HG03469 (cell line): ENCODE results near the gene SHROOM3.
A peak's percentile ranks its signal among the peaks of the same experiment; 100 is the strongest.
"Not testable (repeated sequence)": the region's sequence is repeated elsewhere in the genome, so short reads cannot be mapped to it uniquely, and the experiment has no call there.

Experiments
- ATAC-seq: cut with Tn5 transposase; IDR thresholded peaks from one replicate; pipeline ENCODE4 v1.9.1; 2021; ENCODE audit warnings: mild to moderate bottlenecking, moderate library complexity, moderate number of reproducible peaks; ENCODE audit not compliant: unreplicated experiment

Gene SHROOM3

DNA sequence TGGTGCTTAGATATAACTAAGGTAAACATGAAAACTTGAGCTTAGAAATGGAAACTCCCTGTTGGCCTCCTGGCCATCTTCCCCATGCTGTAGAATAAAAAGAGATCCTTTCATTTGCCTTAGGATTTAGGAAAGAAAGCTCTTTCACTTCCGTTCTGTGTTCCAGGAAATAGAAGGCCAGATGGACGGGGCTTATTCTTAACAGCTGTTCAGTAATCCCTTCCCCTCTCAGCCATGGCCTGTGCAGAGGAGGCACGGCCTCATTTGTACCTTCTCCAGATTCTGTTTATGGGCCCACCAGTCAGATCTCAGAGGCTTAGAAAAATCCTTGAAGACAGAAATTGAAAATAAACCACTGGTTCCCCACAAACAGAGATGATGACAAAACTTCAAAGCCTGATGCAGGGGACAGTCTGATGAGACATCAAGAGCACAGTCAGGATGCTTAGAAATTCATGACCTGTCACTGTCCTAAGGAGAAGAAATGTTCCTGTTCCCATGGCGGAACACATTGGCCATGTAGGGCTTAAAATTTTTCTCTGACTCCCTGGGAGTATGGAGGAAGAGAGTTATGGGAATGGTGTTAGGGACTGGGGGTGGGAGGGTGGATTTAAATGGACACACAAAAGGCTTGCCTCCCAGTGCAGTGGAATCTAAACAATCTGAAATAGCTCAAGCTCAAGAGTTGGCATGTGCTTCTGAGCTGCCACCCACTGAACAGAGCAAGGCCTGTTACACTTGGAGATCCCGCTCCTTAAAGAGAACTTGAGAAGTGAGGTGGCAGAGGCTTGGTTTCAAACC is 274.1 kb downstream of the SHROOM3 start:
- no peak for ATAC-seq

DNA sequence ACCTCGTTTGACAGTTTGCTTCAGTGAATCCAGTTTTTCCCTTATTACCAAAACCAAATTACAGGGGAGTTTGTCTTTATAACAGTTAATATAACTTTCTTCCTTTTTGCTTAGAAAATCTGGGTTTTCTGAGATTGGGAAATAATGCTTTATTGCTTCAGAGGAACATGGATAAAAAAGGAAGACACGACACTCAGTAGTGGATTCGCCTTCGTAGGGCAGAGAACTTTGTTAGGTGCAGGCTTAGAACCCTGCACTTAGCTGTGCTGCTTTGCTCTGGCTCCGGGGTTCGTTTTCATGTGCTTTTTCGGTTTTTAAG is 274.7 kb downstream of the SHROOM3 start:
- ATAC-seq = no peak

DNA sequence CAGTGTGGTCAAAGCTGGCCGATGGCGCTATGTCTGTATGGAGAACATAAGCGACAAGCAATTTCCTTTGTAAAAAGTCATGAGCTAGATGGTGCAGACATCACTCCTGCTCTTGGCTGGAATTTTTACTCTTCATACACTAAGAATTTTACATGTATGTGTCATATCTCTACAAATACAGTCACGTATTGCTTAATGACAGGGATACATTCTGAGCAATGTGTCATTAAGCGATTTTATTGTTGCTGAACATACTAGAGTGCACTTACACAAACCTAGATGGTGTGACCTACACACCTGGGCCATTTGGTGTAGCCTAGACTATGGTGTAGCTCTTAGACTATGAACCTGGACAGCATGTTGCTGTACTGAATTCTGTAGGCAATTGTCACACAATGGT is 277.5 kb downstream of the SHROOM3 start:
- no peak for ATAC-seq

DNA sequence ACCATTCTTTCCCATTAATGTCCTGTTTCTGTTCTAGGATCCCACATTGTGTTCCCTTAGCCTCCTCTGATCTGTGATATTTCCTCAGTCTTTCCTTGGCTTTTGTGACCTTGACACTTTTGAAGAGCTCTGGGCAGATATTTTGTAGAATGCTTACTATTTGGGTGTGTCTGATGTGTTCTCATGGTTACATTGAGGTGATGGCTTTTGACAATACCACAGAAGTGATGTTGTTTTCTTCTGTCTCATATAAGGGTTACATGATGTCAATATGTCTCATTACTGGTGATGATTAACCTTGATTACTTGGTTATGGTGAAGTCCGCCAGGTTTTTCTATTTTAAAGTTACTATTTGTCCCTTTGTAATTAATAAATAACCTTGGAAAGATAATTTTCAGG is 279.2 kb downstream of the SHROOM3 start:
- ATAC-seq = no peak

DNA sequence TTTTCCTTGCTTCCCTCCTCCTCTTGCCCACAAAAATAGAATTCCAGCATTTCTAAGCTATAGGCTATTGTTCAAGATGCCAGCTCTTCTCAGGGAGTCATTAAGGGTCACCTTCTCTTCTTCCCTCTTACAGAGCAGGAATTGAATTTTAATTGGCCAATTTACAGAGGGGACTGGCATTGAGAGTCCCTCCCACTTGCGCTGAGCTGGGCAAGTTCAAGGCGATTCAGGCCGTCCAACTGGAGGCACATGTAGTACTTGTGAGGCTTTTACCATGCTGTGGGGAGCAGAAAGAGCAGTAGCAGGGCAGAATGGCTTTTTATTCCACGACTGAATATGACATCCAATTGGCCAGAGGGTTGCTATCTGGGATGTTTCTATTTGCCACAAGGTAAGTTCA is 281.0 kb downstream of the SHROOM3 start:
- no peak for ATAC-seq

DNA sequence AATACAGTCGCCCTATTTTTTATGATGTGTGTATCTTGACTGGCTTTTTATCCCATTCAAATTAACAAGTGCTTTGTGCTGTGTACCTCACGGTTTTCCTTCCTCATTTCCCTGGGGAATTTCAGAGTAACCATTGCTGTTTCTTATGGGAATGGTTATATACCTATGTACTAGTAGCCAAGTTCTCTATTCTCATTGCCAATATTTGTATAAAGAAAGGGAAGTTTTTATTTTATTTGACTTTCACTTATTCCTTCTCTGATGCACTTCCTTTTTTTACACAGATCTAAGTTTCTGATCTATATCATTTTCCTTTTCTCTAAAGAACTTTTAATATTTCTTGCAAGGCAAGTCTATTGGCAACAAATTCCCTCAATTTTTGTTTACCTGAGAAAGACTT is 281.6 kb downstream of the SHROOM3 start:
- ATAC-seq = no peak

DNA sequence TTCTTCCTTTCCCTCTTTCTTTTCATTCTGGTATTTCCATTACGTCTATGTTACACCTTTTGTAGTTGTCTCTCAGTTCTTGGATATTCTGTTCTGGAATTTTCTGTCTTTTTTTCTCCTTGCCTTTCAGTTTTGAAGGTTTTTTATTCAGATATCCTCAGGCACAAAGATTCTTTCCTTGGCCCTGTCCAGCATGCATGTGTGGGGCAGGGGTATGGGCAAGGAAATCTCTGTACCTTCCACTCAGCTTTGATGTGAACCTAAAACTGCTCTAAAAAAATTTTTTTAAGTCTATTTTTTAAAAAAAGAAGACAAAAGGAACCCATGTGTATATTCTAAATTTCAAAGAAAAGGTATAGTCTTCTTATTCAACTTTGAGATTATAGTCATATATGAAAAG is 282.4 kb downstream of the SHROOM3 start:
- no peak for ATAC-seq

DNA sequence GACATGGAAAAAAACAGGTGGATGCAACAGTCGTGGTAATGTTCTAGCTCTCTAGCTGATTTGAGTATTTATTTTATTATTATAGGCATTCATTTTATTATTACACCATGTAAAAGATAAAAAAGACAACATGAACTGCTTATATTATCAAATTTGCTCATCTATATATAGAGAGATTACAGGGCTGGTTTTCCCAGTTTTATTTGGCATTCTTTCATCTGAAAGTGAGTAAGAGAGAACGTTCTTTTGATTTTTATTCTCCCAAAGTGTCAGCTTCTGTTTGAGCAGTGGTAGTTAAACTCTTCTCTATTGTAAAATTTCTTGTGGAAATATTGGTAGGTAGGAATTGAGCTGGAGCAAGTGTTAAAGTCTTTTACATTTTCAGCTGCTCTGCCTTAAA is 283.0 kb downstream of the SHROOM3 start:
- ATAC-seq = no peak

DNA sequence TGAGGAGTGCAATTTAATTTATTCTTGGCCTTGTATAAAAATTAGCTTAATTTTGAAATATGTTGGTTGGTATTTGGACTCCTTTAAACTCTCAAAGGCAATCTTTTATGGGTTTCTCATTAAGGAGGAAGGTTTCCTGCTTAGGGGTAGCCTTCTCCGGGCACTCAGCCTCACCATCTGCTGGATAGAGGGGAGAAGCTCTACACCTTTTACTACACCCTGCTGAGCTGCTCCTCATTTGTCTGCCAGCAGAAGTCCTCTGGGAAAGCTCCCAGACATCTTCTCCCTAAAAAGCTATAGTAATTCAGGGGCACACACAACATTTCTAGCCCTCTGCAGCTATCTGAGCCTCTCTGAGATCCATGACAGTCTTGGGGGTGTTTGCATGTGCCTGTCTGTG is 283.8 kb downstream of the SHROOM3 start:
- ATAC-seq = no peak

DNA sequence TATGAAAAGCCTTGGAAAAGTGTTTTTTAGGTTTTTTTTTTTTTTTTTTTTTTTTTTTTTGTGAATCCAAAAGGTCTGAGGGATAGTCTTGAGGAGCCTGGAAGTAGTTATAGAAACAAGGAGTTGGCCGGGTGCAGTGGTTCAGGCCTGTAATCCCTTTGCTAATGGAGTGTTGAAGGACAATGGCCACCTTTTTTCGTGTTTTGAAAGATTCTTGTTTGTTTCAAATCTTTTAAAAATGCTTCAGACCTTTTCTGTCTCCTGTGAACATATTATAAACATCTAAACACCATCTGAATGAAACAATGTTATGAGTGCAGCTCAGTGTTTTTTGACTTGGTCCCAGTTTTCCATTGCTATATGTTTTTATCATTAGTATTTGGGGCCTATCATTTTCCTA is 285.1 kb downstream of the SHROOM3 start:
- no peak for ATAC-seq

DNA sequence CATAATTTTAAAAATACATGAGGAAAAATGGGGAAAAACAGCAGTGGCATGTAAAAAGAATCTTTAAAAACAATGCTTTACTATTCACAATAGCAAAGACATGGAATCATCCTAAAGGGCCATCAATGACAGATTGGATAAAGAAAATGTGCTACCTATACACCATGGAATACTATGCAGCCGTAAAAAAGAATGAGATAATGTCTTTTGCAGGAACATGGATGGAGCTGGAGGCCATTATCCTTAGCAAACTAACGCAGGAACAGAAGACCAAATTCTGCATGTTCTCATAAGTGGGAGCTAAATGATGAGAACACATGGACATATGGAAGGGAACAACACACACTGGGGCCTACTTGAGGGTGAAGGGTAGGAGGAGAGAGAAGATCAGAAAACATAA is 287.1 kb downstream of the SHROOM3 start:
- not testable (repeated sequence) for ATAC-seq

DNA sequence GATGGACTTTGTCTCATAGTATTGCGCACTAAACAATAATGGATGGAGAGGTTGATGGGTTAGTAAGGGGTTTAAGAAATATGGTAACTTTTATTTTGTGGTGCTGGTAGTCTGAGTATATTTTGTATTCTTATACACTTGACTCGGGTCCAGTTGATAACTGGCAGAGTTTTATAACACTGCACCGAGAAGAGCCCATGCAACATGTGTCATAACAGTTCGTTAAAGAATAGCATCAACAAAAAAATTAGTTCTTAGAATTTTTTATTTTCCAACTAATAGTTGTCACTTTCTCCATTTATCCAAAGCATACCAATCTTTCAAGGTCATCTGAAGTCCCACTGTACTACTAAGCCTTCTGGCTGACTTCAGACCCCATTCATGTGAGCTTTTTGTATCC is 287.8 kb downstream of the SHROOM3 start:
- no peak for ATAC-seq

DNA sequence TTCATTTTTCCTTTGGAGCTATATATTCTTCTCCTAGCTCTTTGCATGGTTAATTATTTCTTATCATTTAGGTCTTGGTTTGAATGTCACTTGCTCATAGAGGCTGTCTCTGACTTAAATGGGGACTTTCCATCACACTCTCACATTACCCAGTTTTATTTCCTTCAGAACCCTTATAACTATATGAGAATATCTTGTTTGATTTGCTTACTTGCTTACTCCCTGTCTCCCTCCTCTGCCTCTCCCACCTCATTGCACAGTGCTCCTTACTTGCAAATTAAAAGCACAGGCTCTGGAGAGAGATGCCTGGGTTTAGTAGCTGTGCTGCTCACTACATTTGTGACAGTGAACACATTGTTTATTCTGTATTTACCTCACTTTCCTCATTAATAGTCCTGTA is 288.3 kb downstream of the SHROOM3 start:
- ATAC-seq = no peak

DNA sequence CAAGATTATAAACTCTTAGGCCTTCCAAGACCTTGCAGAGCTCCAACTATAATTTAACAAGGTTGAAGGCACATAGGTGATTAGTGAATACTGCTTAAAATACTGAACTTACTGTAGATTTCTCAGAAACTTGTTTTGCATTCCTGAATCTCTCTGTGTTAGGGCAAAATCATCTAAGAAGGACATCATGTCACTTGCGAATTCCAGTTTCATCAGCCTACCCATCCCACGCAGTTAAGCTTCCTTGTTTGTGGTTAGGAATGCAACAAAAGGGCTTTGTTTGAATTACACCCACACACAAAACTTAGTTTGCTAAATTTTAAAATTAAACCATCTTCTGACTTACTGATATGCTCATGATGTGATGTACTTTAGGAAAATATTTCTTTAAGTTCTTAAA is 288.9 kb downstream of the SHROOM3 start:
- no peak for ATAC-seq

DNA sequence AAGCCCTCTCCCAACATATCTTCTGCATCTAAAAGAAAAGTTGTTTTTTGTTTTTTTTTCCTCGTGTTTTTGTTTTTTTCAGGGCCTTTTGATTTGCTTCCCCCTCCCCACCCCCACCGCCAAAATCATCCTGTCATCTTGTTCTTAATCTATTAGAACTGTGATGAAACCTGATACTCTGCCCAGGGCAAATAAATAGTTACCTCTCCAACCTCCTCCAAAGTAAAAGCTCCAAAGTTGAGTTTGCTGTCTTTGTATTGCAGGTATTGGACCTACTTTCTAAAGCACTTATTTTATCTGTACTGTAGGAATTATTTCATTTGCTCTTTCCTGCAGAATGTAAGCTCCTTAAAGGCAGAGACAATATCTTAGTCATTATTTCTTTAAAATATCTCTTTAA is 290.0 kb downstream of the SHROOM3 start:
- ATAC-seq = no peak

DNA sequence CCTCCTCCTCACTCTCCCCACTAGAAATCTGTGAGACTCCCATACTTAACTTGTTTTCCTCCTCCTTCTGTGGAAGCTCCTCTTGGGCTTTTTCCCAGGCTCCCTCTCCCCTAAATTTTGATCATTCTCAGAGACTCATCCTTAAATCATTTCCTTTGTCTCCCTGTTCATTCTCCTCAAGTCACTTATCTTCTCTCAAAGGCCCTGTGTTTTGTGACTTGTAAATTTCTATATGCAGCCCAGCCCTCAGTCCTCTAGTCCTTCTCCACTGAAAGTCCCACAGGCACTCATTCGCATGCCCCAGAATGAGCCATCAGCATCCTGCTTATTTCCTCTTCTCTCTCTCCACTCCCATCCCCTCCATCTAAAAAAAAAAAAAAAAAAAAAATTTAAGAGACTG is 291.1 kb downstream of the SHROOM3 start:
- no peak for ATAC-seq

DNA sequence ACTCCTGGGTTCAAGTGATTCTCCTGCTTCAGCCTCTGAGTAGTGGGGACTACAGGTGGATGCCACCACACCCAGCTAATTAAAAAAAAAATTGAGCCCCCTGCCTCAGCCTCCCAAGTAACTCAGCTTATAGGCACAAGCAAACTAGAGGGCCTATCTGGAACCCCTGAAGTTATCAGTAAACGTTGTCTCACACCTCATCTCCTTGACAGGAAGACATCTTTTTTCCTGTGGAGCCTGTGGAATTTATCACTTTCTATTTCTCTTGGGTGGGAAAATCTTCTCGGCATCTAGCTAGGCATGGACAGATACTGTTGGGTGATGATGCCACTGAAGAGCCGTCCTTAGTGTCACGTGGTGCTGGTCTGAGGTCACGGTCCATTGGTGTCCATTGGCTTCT is 291.6 kb downstream of the SHROOM3 start:
- no peak for ATAC-seq

DNA sequence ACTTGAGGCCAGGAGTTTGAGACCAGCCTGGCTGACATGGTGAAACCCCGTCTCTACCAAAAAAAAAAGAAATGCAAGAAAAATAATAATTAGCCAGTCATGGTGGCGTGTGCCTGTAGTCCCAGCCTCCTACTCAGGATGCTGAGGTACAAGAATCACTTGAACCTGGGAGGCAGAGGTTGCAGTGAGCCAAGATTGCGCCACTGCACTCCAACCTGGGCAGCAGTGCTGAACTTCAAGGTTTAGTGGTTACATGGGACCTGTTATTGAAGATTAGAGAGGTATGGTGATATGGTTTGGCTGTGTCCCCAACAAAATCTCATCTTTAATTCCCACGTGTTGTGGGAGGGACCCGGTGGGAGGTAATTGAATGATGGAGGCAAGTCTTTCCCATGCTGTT is 292.9 kb downstream of the SHROOM3 start:
- not testable (repeated sequence) for ATAC-seq

DNA sequence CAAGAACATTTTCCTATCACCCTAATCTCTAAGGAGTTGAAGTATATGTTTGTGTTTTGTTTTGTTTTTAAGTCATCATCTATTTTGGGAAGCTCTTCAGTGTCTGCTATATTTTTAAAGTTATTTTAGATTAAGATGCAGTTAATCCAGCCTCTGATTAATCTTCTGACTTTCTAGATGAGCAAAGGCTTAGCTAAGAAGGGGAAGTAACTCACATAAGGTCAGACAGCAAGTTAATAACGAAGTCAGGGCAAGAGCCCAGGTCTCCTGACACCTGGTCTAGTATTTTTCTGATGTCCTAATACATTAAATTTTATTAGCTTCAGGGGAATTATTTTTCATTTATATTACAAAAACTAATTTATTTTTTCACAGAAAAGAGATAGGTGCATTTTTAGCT is 294.4 kb downstream of the SHROOM3 start:
- peak; percentile 38 for ATAC-seq

DNA sequence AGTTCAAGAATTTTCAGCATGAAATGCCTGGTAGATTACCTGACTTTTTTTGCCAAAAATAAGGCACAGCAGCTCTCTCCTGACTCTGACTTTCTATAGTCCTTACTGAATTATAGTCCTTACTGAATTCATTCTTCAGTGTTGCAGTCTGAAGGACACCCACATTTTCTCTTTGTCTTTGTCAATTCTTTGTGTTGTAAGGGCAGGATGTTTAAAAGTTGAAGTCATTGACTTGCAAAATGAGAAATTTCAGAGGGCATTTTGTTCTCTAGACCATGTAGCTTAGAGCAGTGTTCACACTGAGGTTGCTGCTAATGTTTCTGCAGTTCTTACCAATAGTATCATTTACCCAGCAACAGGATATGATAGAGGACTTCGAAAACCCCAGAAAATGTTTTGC is 295.0 kb downstream of the SHROOM3 start:
- no peak for ATAC-seq

DNA sequence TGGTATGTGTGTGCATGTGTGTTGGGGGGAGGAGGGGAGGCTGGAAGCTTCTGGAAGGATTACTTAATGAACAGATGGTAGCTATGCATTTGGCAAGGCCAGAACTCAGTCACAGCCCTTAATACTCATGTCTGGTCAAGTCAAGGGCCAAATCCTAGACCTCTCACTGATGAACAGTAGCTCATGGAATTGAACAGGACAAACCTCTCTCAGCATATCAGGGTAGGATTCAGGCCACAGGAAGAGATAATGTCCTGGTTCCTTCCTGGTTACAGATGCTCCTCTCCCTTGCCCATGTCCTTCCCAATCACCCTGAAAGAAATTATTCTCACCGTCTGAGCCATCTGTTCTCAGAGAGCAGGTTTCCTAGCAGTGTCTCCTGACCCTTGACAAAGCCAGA is 297.2 kb downstream of the SHROOM3 start:
- ATAC-seq = no peak

DNA sequence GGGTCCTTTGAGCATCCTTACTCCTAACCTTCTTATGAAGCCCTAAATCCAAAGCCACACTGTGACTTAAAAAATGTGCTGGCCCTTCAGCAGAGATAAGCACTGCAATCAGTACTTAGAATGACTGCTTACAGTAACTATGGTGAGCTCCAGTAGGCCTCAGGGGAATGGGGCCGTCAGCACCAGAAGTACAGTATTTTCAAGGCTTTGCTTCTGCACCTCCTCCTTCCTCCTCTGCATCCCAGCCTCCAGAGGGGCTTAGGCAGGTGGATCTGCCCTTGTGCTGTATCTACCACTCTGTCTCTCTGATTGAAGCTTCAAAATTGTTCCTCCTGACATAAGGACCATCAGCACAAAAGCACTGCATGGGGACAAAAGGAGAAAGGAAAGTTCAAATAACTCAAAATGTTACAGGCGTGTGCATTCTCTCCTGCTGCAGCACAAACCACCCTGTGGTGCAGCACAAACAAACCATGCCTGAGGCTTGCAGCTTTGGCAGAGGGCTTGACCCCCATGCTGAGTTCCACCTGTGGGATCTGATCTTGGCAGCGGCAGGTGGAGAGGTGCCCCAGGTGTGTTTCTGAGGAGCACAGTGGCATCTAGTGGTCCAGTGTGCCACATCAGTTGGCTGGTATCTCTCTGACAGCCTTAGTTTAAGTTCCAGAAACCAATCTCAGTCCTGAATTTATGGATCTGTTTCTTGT is 298.2 kb downstream of the SHROOM3 start:
- no peak for ATAC-seq

DNA sequence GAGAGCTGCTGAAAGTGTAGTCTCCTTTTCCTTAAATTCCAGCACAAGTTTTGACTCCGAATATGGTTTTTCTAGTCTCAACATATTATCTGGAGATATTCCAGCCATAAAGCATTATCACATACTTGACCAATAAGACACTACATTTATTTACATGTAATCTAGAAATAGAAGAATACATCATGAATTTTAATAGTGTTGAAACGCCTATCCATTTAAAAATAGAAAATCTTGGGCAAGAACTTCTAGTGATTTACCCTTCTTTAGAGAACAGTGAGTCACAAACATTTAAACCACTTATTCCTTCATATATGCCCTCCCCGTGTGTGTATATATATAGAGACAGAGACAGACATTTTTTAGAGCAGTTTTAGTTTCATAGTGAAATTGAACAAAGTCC is 301.4 kb downstream of the SHROOM3 start:
- no peak for ATAC-seq
